HUDEP-2 (cell line): Measurements from ENCODE around the gene SGPP2.
"Not testable (repeated sequence)": the region's sequence is repeated elsewhere in the genome, so short reads cannot be mapped to it uniquely, and the experiment has no call there.

ENCODE experiments used
- DNase-seq, 76 experiments: peaks; one replicate each; lab custom pipeline; 2025; ENCODE audit not compliant: unreplicated experiment in 76 of 76; lab: John Stamatoyannopoulos, UW

Gene SGPP2

DNA sequence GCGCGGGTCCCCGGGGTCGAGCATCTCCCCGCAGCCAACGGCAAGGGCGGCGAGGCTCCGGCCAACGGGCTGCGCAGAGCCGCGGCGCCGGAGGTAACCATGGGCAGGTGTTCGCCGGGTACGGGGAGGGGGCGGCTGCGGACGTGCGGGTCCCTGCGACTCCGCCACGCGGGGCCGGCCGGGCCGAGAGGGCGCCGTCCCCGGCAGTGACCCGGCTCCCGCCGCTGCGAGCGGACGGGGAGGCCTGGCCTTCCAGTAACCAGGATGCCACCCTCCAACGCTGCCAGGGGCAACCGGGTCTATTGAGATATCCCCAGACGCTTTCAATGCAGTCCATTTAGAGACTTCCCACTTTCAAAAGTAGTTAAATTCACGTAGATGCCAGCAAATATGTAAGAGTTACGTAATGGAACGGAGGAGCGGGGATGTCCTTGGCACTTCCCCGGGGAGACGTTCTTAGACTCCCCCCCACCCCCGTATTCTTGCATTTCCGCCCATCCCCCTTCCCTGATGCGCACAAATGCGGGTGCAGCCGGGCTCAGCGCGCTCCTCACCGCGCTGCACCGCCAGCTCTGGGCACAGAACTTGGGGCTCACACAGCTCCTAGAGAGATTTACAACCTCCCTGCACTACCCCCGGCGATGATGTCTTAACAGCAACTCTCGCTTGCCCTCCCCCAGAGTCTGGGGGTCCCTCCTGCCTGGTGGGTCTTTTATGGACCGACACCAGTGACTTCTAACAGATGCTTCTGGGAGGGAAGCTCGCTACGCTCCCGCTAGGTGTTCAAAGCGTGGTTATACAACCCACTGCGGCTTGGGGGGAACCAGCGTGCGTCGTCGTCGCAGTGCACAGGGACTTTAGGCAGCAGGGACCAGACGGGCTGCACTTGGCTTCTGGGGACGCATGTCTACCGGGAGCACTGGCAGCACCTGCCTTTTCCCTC is 657 bp downstream of the SGPP2 start:
- DNase-seq = no peak

DNA sequence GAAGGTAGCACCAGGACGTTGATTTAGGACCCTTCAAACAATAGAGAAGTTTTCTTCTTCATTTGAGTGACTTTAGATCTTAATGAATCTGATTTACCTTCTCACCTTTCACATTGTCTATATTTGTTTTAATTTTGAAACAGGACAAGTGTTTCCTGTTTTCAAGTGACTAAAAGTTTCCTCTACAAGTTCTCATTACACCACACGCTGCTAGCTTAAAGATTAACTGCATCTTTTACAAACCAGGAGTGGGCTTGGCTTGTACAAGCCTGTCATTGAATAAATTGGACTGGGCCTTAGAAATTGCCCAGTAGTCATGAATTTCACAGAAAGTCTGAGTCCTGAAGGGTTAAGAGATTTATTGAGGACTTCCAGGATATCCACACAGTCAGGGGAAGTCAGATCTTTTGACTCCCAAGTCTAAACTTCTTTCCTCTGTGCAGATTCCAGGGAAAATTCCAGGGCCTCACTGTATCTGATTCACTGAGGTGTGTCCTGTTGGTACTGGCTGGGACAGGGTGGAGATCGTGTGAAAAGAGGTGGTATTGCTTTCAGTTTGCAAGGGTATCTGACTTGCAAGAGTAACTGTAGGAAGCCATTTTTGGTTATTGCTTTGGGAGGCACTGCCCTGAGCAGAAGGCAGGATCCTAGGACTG is 3.4 kb downstream of the SGPP2 start:
- DNase-seq = no peak

DNA sequence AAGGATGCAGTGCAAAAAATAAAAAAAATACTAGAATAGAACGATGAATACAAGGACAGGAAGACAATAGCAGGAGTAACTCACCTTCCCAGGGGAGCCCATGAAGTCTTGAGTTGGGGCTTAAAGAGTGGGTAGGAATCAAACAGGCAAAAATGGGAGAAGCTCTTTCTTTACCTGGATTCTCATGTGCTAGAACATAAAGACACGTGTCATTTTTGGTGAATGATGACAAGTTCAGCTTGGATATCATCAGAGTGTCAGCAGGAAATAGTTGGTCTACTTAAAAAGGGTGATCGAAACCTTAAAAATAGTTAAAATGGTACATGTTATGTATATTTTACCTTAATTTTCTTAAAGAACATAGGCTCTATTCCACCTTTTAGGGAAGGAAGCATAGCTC is 5.7 kb downstream of the SGPP2 start:
- DNase-seq = no peak

DNA sequence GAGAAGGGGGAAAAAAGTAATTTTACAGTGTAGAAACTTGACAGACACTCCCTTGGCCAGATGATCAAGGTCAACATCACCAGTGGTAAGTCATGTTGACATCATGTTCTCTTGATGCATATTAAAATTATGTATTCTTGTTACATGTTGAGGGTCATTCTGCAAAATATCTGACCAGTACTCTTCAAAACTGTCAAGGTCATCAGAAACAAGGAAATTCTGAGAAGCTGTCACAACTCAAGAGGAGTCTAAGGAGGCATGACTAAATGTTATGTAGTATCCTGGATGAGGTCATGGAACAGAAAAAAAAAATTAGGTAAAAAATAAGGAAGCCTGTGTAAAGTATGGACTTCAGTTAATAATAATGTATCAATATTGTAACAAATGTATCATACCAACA is 6.3 kb downstream of the SGPP2 start:
- no peak for DNase-seq

DNA sequence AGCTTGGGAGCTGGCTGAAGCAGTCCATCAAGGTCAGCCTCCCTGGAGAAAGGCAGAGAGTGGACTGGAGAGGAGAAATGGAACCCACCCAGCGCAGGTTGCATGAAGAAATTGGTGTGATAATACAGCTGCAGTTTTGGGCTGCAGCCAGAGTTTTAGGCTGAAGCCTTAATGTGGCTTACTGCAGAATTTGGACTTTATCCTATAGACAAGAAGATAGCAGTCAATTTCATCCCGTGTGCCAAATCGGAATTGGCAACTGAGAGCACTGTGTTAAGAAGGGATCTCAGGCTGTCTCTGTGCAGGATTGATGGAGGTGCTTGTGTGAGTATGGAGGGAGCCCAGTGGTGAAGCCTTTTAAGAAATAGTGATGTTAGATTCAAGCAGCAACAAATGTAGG is 7.5 kb downstream of the SGPP2 start:
- DNase-seq = no peak

DNA sequence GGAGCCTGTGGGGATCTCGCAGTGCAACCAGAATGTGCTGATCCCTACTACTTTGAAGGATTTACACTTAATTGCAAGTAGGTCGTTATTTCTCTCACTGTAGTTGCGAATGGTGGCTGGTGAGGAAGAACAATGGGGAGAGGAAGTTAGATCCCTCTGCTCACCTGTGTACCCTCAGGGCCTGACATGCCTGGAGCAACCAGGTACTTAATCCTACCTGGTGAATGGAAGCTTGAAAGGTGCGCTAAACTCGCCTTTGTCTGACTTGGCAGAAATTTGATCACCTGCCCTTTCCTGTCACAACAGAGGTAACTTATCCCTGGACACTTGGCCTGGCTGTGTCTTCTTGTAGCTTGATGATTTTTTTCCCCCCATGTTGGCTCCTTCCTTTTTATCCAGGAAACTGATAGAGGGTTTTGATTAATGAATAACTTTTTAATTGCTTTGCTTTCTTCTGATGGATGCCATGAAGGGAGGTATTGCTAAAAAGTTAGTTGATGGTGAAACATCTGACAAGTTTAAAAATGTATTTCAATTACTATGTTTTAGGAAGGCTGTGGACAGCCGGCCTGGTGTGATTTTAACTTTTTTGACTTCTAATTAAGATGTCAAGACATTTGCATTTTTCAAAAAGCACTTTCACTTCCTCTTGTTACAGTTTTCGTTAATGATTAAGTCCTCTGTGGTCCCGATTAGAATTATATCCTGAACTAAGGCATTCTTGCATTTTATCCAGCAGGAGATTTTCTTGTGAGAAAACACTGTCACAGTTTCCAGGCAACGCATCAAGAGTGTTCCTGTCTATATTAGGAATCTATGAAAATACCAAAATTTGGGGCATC is 9.2 kb downstream of the SGPP2 start:
- DNase-seq = no peak

DNA sequence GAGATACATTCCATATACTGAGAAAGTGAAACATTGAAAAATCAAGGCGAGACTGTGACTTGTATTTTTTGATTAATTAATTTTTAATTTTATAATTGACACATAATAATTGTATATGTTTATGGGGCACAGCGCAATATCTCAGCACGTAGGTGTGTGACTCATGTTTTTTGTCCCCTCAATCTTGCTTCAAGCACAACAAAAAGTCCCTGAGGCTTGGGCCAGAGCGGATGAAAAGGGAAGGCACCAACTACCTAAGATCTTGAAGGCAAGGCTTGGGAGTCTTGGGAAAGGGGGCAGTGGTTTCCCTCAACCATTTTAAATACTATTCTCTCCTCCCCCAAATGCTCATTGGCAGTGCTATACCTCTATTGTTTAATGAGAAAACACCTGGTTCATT is 9.9 kb downstream of the SGPP2 start:
- DNase-seq = no peak

DNA sequence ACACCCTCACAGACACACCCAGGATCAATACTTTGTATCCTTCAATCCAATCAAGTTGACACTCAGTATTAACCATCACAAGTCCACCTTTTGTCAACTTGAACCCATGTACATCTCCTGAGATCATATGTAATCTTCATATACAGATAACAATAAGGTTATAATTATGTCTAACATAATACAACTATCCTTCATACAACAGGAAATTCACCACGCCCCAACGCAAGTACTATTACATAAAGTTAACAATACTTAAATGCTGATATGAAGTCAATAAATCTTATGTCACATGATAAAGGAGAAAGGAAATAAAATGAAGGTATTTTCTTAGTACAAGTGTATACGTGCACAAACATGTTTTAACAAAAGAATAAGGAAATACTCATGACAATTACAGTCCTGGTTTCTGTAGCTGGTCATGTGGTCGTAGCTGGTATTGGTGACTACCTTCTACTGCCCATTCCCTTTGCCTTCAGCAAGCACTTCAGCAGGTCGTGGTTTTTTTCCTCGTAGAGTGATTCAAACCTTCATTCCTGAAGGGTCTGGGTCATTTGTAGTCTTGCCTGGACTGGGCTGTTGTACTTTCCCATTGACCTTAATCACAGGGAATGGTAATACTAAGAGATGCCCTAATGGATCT is 11.2 kb downstream of the SGPP2 start:
- not testable (repeated sequence) for DNase-seq

DNA sequence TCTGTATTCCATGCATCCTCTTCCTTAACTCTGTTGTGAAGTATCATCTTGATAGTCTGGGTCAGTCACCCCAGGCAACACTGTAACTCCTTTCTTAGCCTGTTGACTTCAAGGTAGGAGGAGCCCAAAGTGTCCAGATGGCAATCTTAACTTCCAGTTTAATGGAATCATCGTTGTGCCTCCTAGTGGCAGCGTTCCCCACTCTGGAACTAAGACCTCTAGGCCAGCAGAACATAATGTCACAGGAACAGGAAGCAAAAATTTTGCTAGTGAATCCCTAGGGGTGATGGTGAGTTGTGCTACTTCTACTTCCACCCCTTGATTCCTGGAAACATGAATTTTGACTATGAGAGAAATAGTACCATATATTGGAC is 11.7 kb downstream of the SGPP2 start:
- peak in 1 of 76 experiments; percentile 2 for DNase-seq

DNA sequence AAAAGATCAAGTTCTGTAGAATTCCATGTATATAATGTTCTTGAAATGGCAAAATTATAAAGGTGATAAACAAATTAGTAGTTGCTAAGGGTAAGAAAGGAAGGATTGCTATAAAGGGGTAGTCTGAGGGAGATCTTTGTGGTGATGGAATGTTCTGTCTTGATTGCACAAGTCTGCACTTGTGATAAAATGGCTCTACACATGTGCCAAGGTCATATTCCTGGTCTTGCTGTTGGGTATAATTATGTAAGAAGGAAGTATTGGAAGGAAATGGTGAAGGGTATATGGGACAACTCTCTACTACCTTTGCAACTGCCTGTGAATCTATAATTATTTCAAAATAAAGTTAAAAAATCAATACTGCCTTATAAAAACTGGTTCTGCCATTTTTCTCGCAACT is 15.3 kb downstream of the SGPP2 start:
- no peak for DNase-seq

DNA sequence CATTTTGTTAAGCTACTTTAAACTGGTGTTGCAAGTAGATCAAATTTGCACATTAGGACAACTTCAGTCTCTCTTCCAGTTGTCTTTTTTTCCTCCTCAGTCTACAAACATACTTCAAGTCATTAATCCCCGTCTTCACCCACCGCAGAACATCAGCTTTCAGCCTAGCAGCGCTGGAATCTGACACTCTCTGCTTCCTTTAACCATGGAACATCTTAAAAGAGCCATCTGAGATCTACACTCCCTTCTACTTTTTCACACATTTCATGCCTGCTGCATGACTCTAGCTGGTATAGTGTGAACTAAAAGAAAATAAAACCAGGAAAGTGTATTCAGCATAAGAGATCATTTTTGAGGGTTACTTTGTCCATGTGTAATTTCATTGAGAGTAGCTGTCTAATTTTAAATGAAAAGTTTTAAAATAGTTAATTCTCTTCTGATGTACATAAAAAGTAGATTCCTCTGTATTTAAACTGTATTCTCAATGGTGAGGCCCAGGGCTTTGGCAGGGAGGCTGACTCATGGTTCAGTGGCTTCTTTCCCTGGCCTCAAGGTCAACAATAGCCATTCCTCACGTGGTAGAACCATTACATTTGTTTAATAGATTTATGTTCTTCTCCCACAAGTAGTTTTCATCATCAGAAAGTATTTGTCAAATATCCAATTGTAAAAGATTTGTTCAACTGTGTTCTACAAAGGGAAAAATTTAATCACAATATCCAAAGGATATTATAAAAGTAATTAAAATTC is 16.5 kb downstream of the SGPP2 start:
- no peak for DNase-seq

DNA sequence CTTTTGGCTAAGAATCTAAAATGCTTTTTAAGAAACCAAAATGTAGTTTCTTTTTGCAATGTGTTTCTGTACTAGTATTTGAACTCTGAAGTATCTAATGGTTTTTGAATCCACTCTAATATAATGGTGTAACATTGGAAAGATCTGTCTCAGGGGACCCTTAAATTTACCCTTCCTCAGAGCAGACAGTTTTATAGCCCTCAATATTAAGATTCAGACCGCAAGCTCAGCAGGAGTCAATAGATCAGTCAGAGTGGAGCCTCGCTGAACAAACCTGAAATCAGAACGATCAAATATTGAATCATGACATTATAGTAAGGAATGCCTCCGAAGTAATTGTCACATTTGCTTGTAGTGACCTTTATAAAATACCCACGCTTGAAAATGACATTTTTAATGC is 18.3 kb downstream of the SGPP2 start:
- DNase-seq = no peak

DNA sequence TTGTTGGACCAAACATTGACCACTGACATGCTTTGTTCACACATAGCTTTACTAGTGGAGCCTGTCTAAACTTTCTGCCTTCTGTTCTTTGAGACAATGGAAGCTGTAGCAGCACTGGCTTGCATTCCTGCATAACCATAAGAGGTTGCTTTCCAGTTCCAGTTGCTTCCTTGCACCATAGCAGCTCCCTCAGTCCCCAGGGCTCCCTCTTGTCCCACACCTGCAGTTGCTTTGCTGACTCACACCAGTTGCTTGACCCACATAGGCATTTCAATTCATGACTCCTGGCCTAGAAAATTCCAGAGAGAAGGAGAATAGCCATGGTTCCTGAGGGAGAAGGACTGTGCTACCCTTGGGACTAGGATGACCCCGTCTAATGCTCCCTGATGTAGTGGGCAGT is 20.9 kb downstream of the SGPP2 start:
- no peak for DNase-seq

DNA sequence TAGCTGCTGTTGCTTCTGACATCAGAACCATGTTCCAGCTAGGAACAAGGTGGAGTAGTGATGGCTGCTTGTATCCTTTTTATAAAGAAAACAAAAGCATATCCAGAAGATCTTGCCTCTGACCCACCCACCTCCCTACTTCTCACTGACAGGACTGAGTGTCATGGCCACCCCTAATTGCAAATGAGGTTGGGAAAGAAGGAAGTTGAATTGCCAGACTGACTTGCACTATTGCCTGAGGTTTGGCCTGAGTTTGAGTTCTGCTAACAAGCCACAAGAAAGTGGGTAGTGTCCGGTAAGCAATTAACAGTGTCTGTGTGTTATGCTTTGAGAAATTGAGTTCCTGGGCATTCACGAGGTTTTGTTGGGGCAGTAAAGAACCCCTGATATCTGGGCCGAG is 22.8 kb downstream of the SGPP2 start:
- no peak for DNase-seq

DNA sequence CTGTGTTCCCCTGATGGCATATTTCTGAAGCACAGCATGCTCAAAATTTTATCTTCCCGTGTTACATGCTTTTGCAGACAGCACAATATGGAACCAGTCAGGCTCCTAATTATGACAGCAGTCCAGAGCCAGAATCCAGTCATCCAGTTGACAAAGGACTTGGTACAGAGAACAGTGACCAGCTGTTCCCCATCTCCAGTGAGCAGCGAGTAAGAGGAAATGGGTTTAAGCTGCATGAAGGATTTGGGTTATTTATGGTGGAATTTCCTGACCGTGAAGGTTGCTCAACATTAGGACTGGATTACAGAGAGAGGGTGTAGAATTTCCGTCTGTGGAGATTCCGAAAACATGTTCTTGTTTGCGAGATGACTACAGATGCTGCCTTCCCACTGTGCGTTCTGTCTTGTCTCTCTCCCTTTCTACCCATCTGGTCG is 24.4 kb downstream of the SGPP2 start:
- no peak for DNase-seq

DNA sequence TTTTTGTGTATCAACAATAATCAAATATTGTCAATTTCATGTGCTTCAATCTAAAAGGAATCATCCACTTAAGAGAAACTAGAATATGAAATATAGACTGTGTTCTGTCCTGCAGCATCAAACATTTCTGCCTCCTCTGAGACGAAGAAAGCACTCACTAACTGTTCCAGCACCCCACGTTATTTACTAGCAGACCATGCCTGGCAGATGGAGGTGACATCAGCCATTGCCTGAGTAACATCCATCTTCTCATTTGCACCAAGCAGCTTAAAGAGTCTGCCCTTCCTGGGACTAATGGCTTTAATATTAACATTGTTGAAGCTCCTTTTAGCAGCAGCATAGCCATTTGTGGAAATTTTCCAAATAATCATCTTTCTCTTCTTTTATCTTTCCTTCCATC is 25.7 kb downstream of the SGPP2 start:
- no peak for DNase-seq

DNA sequence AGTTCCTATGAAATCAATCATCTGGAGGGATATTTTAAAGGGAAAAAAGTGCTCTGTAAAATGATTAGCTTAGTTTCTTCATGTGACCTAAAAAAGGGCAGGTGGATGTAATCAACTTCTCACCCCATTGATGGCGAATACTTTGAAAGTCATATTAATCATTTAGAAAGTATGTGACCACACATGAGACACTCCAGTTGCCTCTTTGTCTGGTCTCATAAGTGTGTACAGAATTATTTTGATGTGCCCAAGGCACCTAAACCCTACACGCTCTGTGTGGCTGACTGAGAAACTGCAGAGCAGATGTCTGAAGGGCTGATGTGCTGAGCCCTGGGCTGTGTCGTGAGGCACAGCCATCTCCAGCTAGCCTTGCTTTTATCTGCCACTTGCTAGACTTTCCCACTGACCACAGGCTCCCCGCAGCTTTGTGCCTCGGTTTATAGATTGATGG is 26.9 kb downstream of the SGPP2 start:
- DNase-seq = no peak

DNA sequence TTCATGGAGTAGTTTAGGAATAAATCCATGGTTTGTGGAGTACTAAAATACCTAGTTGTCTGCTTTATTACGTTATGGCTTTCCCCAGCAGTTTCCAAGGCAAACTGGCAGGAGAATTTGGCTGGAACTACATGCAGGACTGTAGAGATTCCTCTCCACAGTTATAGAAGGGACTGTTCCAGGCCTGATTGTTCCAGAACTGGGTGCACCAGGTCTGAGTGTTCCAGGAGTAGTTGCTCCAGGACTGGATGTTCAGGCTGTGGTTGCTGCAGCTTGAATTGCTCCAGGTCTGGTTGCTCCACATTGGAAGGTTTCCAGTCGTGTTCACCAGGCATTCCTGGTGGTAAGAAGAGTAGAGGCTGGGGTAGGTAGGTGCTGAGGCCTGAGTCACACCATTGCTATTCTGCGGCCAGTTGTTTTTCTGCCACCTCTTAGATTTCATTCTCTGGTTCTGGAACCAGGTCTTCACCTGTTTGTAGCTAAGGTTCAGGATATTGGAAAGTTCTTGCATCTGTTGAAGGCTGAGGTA is 28.1 kb downstream of the SGPP2 start:
- no peak for DNase-seq

DNA sequence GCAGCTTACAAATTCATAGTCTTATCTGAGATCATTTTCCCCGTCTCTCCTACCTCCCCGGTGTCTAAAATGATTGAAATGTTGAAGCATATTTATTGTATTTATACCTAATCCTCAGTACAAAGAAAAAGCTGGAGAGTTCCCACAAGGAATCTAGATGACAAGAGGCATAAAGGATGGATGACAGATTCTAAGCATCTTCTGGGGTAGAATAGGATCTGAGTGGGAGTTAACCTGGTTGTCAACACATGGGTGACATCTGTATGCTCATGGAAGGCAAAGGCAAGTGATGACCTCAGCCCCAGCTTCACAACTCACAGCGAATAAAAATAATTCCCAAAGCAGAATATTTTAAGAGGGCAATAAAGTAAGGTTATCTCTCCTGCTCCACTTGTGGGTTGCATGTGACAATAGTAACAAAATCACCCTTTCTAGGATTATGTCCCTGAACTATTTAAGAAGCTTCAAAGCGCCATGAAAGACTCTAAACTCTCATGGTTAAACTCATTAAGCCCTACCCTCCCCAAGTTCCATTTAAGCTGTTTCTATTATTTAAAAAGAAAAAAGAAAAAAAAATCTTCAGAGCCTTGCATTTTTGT is 32.2 kb downstream of the SGPP2 start:
- no peak for DNase-seq
